GM12878 (cell line): Measurements from ENCODE around the gene EPHA2. TPM values are rescaled to one million over a fixed set of nuclear protein-coding genes. Genes with fewer than 3 reads are reported as not detected.

Source experiments
- ATAC-seq: fragments of 200-7000 bp; cut with Tn5 transposase; 3 replicates; pipeline ENCODE4 v1.9.1; 2020; ENCODE audit warnings: mild to moderate bottlenecking, moderate library complexity
- BruUV-seq: library from RNA; stranded (reverse); fragments of 400-500 nt; replicated peaks from 2 replicates; lab custom pipeline; 2021; lab: Mats Ljungman, UMichigan
- CTCF ChIA-PET: fragments of 300-600 bp; sonication (Branson Sonifier 250); formaldehyde crosslinking; extraction: SDS; loops from one replicate; lab custom pipeline; 2021; ENCODE audit warnings: inconsistent platforms; lab: Yijun Ruan, JAX
- POLR2A ChIA-PET: fragments of 350-600 bp; formaldehyde crosslinking; extraction: SDS; loops from one replicate; lab custom pipeline; 2021; ENCODE audit warnings: inconsistent platforms; lab: Charles Lee
- RAD21 ChIA-PET: fragments of 300-600 bp; sonication (Branson Sonifier 250); formaldehyde crosslinking; loops from one replicate; lab custom pipeline; 2023; ENCODE audit warnings: antibody characterized with exemption; ENCODE audit not compliant: unreplicated experiment; lab: Charles Lee
- SMC1A ChIA-PET: fragments of 300-600 bp; sonication (Branson Sonifier 250); formaldehyde crosslinking; loops from one replicate; lab custom pipeline; 2023; ENCODE audit not compliant: unreplicated experiment, uncharacterized antibody; lab: Charles Lee
- DNase-seq: peaks from one replicate; pipeline ENCODE4 v3.0.0-alpha.2; 2011; ENCODE audit warnings: low read depth, low spot score
- FAIRE-seq: peaks from 3 replicates; lab custom pipeline; 2011; peaks lifted over from hg19 to GRCh38; lab: Jason Lieb, UNC
- H2AFZ ChIP-seq: 2 replicates; pipeline ENCODE4 v1.6.0; 2011; ENCODE audit warnings: low read depth, low read length, control low read depth; ENCODE audit not compliant: control insufficient read depth
- H3K27ac ChIP-seq: 2 replicates; pipeline ENCODE4 v1.5.1; 2011; ENCODE audit warnings: control low read depth; ENCODE audit not compliant: control insufficient read depth, insufficient read depth
- H3K27me3 ChIP-seq, 2 experiments: replicated peaks in 1 of 2; 2 replicates each; pipeline versions ENCODE4 v1.6.0 to v1.6.1; 2011; ENCODE audit warnings: low read length in 1 of 2; ENCODE audit not compliant: control insufficient read depth in 2 of 2, insufficient read depth in 2 of 2
- H3K36me3 ChIP-seq, 2 experiments: 2 replicates each; pipeline ENCODE4 v1.5.1; 2011; ENCODE audit warnings: low read length in 1 of 2; ENCODE audit not compliant: control insufficient read depth in 2 of 2, insufficient read depth in 2 of 2
- H3K4me1 ChIP-seq: 2 replicates; pipeline ENCODE4 v1.6.1; 2011; ENCODE audit warnings: mild to moderate bottlenecking, low read length, moderate library complexity, mixed read lengths; ENCODE audit not compliant: control insufficient read depth, insufficient read depth
- H3K4me2 ChIP-seq: 2 replicates; pipeline ENCODE4 v1.6.0; 2011; ENCODE audit warnings: control low read depth; ENCODE audit not compliant: control insufficient read depth, insufficient read depth
- H3K4me3 ChIP-seq: fragments of 200-600 bp; sonication (generic); 2 replicates; pipeline ENCODE4 v1.5.1; 2016
- H3K79me2 ChIP-seq: 2 replicates; pipeline ENCODE4 v1.6.0; 2011; ENCODE audit warnings: low read length; ENCODE audit not compliant: control insufficient read depth, insufficient read depth
- H3K9ac ChIP-seq: 2 replicates; pipeline ENCODE4 v1.8.0; 2011; ENCODE audit warnings: low read length, control low read depth, mixed read lengths; ENCODE audit not compliant: control insufficient read depth, insufficient read depth
- H3K9me3 ChIP-seq: replicated peaks from 3 replicates; pipeline ENCODE4 v1.5.1; 2011; ENCODE audit warnings: mild to moderate bottlenecking, low read length; ENCODE audit not compliant: control insufficient read depth, insufficient read depth
- H4K20me1 ChIP-seq: 2 replicates; pipeline ENCODE4 v1.6.0; 2011; ENCODE audit not compliant: control insufficient read depth, insufficient read depth
- ATF3 ChIP-seq: IDR thresholded peaks from 2 replicates; pipeline ENCODE4 v1.6.1; 2011; ENCODE audit warnings: low read depth, mild to moderate bottlenecking, low read length, moderate library complexity, borderline replicate concordance; ENCODE audit errors: extremely low read depth
- BCL11A ChIP-seq: IDR thresholded peaks from 2 replicates; pipeline ENCODE4 v1.6.1; 2011; ENCODE audit warnings: low read depth, low read length
- CHD2 ChIP-seq: IDR thresholded peaks from 2 replicates; pipeline ENCODE4 v1.6.1; 2011; ENCODE audit warnings: low read depth, low read length, improper control_type of control experiment, borderline replicate concordance
- E2F4 ChIP-seq: IDR thresholded peaks from 2 replicates; pipeline ENCODE4 v1.6.1; 2012; ENCODE audit warnings: low read depth, low read length, improper control_type of control experiment
- E2F8 ChIP-seq: fragments of 450-650 bp; IDR thresholded peaks from 2 replicates; pipeline ENCODE4 v1.6.1; 2018; ENCODE audit warnings: mild to moderate bottlenecking, low read depth, moderate library complexity; ENCODE audit not compliant: partially characterized antibody
- HDAC6 ChIP-seq: fragments of 200-600 bp; sonication (generic); IDR thresholded peaks from one replicate; pipeline ENCODE4 v1.8.0; 2017; ENCODE audit warnings: antibody characterized with exemption; ENCODE audit not compliant: unreplicated experiment
- HSF1 ChIP-seq: fragments of 150-350 bp; IDR thresholded peaks from 2 replicates; pipeline ENCODE4 v1.6.1; 2014; ENCODE audit warnings: mild to moderate bottlenecking, low read depth, low read length
- MLLT1 ChIP-seq: fragments of 450-650 bp; IDR thresholded peaks from 2 replicates; pipeline ENCODE4 v1.6.1; 2016; ENCODE audit warnings: mild to moderate bottlenecking
- PRDM15 ChIP-seq: fragments of 450-650 bp; formaldehyde crosslinking; IDR thresholded peaks from 2 replicates; pipeline ENCODE4 v1.4.0; 2020; ENCODE audit warnings: mild to moderate bottlenecking, moderate library complexity
- RFX5 ChIP-seq: IDR thresholded peaks from 2 replicates; pipeline ENCODE4 v1.6.1; 2011; ENCODE audit warnings: low read depth, low read length, improper control_type of control experiment
- SMAD1 ChIP-seq: fragments of 450-650 bp; IDR thresholded peaks from 2 replicates; pipeline ENCODE4 v1.6.1; 2018; ENCODE audit warnings: mild to moderate bottlenecking, low read depth; ENCODE audit not compliant: partially characterized antibody
- SP1 ChIP-seq: IDR thresholded peaks from one replicate; pipeline ENCODE4 v1.6.1; 2011; ENCODE audit warnings: low read depth, low read length
- WGBS: methylation state at CpG from one replicate; pipeline ENCODE4 v1.1.6; 2016; ENCODE audit warnings: low lambda C conversion rate; ENCODE audit not compliant: insufficient replicate concordance, insufficient coverage; ENCODE audit errors: missing lambda C conversion rate; 5-methylcytosine and 5-hydroxymethylcytosine counted together
- in situ Hi-C: fragments of 300-500 bp; cut with MboI; formaldehyde crosslinking; loops from 9 replicates; pipeline ENCODE4 v1.14.3; 2018; ENCODE audit warnings: mixed read lengths
- intact Hi-C: fragments of 100-400 bp; cut with micrococcal nuclease; formaldehyde crosslinking; loops from one replicate; pipeline ENCODE4 v1.14.2; 2022; ENCODE audit not compliant: unreplicated experiment
- polyA plus RNA-seq, 11 experiments: library from polyadenylated mRNA; depleted of rRNA in 4 of 11; unstranded in 6 of 11; stranded (reverse) in 5 of 11; fragments of >200 nt; fragmentation: Nextera tagmentation in 4 of 11; fragmentation: Illumina TruSeq in 1 of 11; extraction: Ambion mirVana in 4 of 11; extraction: Trizol in 1 of 11; gene quantifications; 1 replicate in 1 of 11; 2 replicates in 10 of 11; pipeline versions ENCODE4 v1.2.1 to v1.2.3, GENCODE V29; 2011 to 2016; ENCODE audit warnings: inconsistent platforms in 2 of 11, missing spikeins in 2 of 11, low read depth in 1 of 11
- total RNA-seq, 4 experiments: library from RNA; depleted of rRNA in 3 of 4; stranded (reverse); fragments of >200 nt in 3 of 4; fragmentation: Illumina TruSeq in 1 of 4; extraction: Trizol in 1 of 4; gene quantifications; 2 replicates each; pipeline versions ENCODE4 v1.2.1 to v1.2.3, GENCODE V29; 2013 to 2021

Gene EPHA2
- total and polyA plus RNA-seq, 10 of the 15 experiments (the other 5 are each of a cell fraction or from before 2014, with no cell fraction given): 0.04 to 0.51 (median 0.23) TPM; not detected in 2

GRCh38 chr1:16088351-16088911, 67.4 kb downstream of the EPHA2 start:
- Histone ChIP-seq H2AFZ (no peak overlapping the region), H3K27me3 (no peaks in the 10 kb centered on the region; a peak in 1 of 4 replicates), H3K27ac (no peak overlapping the region), H3K4me2 (no peak overlapping the region), H3K9ac (no peak overlapping the region), H3K4me3 (no peak overlapping the region), H3K4me1 (no peaks in the 10 kb centered on the region), H3K9me3 (no peaks in the 10 kb centered on the region), H3K36me3 (no peaks in the 10 kb centered on the region), H4K20me1 (no peaks in the 10 kb centered on the region), H3K79me2 (no peaks in the 10 kb centered on the region)
- ATAC-seq: no peak
- no peak for DNase-seq
- ChIA-PET SMC1A (no interaction called here), POLR2A (no interaction called here), CTCF (interaction anchor here (1.2 kb wide), 1 partner anchor 100 kb away, joined by 3 read pairs; no protein-coding TSS in a partner anchor), RAD21 (interaction anchor here (0.6 to 1.6 kb wide), 2 partner anchors 10 to 307 kb away, joined by 4 to 5 read pairs; no protein-coding TSS in a partner anchor)
- no TSS peak for BruUV-seq
- WGBS: 12% methylated on average over 17 of the region's 17 CpGs
- in situ Hi-C loops (no loop called here), intact Hi-C loops (no loop called here)
- no peak for FAIRE-seq
- TF ChIP-seq SP1 (no peak), ATF3 (no peak), BCL11A (no peak), E2F4 (no peak), CHD2 (no peak), HDAC6 (no peak), RFX5 (no peak), MLLT1 (no peak), SMAD1 (no peak), E2F8 (no peak), HSF1 (no peak), PRDM15 (CRISPR knock-in tag) (no peak)
